SK-N-SH (cell line): Measurements from ENCODE around the gene LOXHD1.

Source experiments
- EP300 ChIP-seq, 2 experiments: IDR thresholded peaks; 2 replicates each; pipeline versions ENCODE4 v1.4.0 to v1.6.1; 2012; ENCODE audit warnings: borderline replicate concordance in 1 of 2, low read depth in 1 of 2, low read length in 1 of 2
- EZH2phosphoT487 ChIP-seq: fragments of 200-600 bp; sonication (generic); IDR thresholded peaks from 2 replicates; pipeline ENCODE4 v1.6.1; 2017; ENCODE audit warnings: low read depth, mixed run types, mild to moderate bottlenecking, antibody characterized with exemption, moderate library complexity, borderline replicate concordance
- FOSL2 ChIP-seq: IDR thresholded peaks from 2 replicates; pipeline ENCODE4 v1.4.0; 2012; ENCODE audit warnings: low read depth, mild to moderate bottlenecking, moderate library complexity, borderline replicate concordance
- JUND ChIP-seq: IDR thresholded peaks from 2 replicates; pipeline ENCODE4 v1.4.0; 2012
- RFX5 ChIP-seq: IDR thresholded peaks from 2 replicates; pipeline ENCODE4 v1.6.1; 2012; ENCODE audit warnings: mild to moderate bottlenecking, improper control_type of control experiment, low read length
- TF ChIP-seq, protein P1 (sequence below): fragments of 200-600 bp; sonication (generic); IDR thresholded peaks from 2 replicates; pipeline ENCODE4 v1.6.1; 2017; ENCODE audit warnings: antibody characterized with exemption, mild to moderate bottlenecking, moderate library complexity
- TF ChIP-seq, protein P2 (sequence below): IDR thresholded peaks from 2 replicates; pipeline ENCODE4 v1.6.1; 2012; ENCODE audit warnings: mild to moderate bottlenecking, low read depth, low read length, moderate library complexity
- TF ChIP-seq, protein P3 (sequence below): IDR thresholded peaks from 2 replicates; pipeline ENCODE4 v1.4.0; 2012; ENCODE audit warnings: low read depth, borderline replicate concordance

DNA sequence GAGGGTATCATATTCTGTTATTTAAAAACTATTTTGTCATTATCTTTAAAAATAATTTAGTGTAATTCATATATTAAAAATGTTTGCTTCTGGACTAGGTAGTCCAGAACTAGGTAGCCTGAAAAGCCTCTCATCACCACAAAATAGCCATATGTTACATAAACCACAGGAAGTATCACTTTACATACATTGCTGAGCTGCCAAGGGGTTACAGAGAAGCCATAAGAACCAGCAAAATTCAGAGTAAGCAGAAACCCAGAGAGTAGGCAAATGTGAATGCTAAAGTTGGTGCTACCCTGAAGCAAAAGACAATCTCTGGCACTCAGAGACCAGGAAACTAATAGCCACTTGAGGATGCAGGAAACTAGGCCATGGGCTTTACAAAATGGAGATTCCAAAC, 60.9 kb downstream of the LOXHD1 start:
- TF ChIP-seq, protein P1, sequence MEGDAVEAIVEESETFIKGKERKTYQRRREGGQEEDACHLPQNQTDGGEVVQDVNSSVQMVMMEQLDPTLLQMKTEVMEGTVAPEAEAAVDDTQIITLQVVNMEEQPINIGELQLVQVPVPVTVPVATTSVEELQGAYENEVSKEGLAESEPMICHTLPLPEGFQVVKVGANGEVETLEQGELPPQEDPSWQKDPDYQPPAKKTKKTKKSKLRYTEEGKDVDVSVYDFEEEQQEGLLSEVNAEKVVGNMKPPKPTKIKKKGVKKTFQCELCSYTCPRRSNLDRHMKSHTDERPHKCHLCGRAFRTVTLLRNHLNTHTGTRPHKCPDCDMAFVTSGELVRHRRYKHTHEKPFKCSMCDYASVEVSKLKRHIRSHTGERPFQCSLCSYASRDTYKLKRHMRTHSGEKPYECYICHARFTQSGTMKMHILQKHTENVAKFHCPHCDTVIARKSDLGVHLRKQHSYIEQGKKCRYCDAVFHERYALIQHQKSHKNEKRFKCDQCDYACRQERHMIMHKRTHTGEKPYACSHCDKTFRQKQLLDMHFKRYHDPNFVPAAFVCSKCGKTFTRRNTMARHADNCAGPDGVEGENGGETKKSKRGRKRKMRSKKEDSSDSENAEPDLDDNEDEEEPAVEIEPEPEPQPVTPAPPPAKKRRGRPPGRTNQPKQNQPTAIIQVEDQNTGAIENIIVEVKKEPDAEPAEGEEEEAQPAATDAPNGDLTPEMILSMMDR: no peak
- TF ChIP-seq EZH2phosphoT487 (no peak), FOSL2 (no peak), RFX5 (no peak), JUND (no peak), EP300 (IDR thresholded peaks at IDR 0.05; ENCODE audit: borderline replicate concordance in 1 of 2, low read depth in 1 of 2, low read length in 1 of 2) (no peak)
- TF ChIP-seq, protein P2, sequence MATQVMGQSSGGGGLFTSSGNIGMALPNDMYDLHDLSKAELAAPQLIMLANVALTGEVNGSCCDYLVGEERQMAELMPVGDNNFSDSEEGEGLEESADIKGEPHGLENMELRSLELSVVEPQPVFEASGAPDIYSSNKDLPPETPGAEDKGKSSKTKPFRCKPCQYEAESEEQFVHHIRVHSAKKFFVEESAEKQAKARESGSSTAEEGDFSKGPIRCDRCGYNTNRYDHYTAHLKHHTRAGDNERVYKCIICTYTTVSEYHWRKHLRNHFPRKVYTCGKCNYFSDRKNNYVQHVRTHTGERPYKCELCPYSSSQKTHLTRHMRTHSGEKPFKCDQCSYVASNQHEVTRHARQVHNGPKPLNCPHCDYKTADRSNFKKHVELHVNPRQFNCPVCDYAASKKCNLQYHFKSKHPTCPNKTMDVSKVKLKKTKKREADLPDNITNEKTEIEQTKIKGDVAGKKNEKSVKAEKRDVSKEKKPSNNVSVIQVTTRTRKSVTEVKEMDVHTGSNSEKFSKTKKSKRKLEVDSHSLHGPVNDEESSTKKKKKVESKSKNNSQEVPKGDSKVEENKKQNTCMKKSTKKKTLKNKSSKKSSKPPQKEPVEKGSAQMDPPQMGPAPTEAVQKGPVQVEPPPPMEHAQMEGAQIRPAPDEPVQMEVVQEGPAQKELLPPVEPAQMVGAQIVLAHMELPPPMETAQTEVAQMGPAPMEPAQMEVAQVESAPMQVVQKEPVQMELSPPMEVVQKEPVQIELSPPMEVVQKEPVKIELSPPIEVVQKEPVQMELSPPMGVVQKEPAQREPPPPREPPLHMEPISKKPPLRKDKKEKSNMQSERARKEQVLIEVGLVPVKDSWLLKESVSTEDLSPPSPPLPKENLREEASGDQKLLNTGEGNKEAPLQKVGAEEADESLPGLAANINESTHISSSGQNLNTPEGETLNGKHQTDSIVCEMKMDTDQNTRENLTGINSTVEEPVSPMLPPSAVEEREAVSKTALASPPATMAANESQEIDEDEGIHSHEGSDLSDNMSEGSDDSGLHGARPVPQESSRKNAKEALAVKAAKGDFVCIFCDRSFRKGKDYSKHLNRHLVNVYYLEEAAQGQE: no peak
- TF ChIP-seq, protein P3, sequence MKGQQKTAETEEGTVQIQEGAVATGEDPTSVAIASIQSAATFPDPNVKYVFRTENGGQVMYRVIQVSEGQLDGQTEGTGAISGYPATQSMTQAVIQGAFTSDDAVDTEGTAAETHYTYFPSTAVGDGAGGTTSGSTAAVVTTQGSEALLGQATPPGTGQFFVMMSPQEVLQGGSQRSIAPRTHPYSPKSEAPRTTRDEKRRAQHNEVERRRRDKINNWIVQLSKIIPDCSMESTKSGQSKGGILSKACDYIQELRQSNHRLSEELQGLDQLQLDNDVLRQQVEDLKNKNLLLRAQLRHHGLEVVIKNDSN: no peak
